Endodermal cell (in vitro differentiated cells): ENCODE measurements around the gene U2AF2. TPM values are rescaled to one million over a fixed set of nuclear protein-coding genes. Genes with fewer than 3 reads are reported as not detected.
A peak's percentile ranks its signal among the peaks of the same experiment; 100 is the strongest.

Source experiments
- DNase-seq: peaks from one replicate; pipeline ENCODE4 v3.0.0-alpha.2; 2017
- H3K27ac ChIP-seq: 2 replicates; pipeline ENCODE4 v1.5.1; 2013; ENCODE audit warnings: mild to moderate bottlenecking, low read depth, low read length, moderate library complexity
- H3K27me3 ChIP-seq: 2 replicates; pipeline ENCODE4 v1.6.1; 2013; ENCODE audit warnings: mild to moderate bottlenecking, low read length, moderate library complexity; ENCODE audit not compliant: insufficient read depth, control insufficient read depth, poor library complexity, severe bottlenecking
- H3K36me3 ChIP-seq: 2 replicates; pipeline ENCODE4 v1.7.0; 2013; ENCODE audit warnings: mild to moderate bottlenecking, low read length, moderate library complexity; ENCODE audit not compliant: control insufficient read depth, insufficient read depth
- H3K4me1 ChIP-seq: one replicate; pipeline ENCODE4 v1.7.0; 2013; ENCODE audit warnings: low read length; ENCODE audit not compliant: control insufficient read depth, insufficient read depth
- H3K4me3 ChIP-seq: 2 replicates; pipeline ENCODE4 v1.5.1; 2013; ENCODE audit warnings: mild to moderate bottlenecking, low read length, moderate library complexity
- H3K9ac ChIP-seq: 2 replicates; pipeline ENCODE4 v1.6.1; 2013; ENCODE audit warnings: mild to moderate bottlenecking, low read length, moderate library complexity; ENCODE audit not compliant: poor library complexity, severe bottlenecking; ENCODE audit errors: extremely low read depth
- H3K9me3 ChIP-seq: 2 replicates; pipeline ENCODE4 v1.6.1; 2013; ENCODE audit warnings: mild to moderate bottlenecking, low read length, moderate library complexity; ENCODE audit not compliant: control insufficient read depth
- H3K27ac Mint-ChIP-seq: 2 replicates; pipeline ENCODE4 v1.8.0; 2020; ENCODE audit warnings: mixed read lengths
- H3K27me3 Mint-ChIP-seq: 2 replicates; pipeline ENCODE4 v1.8.0; 2021; ENCODE audit warnings: mild to moderate bottlenecking, mixed read lengths; ENCODE audit not compliant: insufficient read depth
- H3K36me3 Mint-ChIP-seq: 2 replicates; pipeline ENCODE4 v1.8.0; 2020; ENCODE audit warnings: low read depth, mixed read lengths
- H3K4me1 Mint-ChIP-seq: 2 replicates; pipeline ENCODE4 v1.8.0; 2020; ENCODE audit warnings: mixed read lengths
- H3K4me3 Mint-ChIP-seq: 2 replicates; pipeline ENCODE4 v1.8.0; 2020; ENCODE audit warnings: mild to moderate bottlenecking, moderate library complexity, mixed read lengths
- H3K9me3 Mint-ChIP-seq: 2 replicates; pipeline ENCODE4 v1.8.0; 2020; ENCODE audit warnings: mild to moderate bottlenecking, mixed read lengths
- WGBS, 2 experiments: methylation state at CpG; one replicate each; pipeline versions ENCODE4 v1.1.5 to v1.1.7; 2013; ENCODE audit warnings: missing lambda C conversion rate in 2 of 2, mixed read lengths in 1 of 2; ENCODE audit not compliant: insufficient coverage in 1 of 2, insufficient read length in 1 of 2; 5-methylcytosine and 5-hydroxymethylcytosine counted together
- total RNA-seq, 2 donors: library from RNA; stranded (reverse); fragmentation: NEBNext Ultra II Directional in 1 of 2; extraction: Animal tissue kit (Norgen Biotek cat#: 25700) in 1 of 2; gene quantifications; 2 replicates in 1 of 2; 3 replicates in 1 of 2; pipeline ENCODE4 v1.2.1, GENCODE V29; 2021
- TF ChIP-seq, protein P1 (sequence below): fragments of 200-600 bp; sonication (generic); conservative IDR thresholded peaks from 2 replicates; pipeline ENCODE4 v1.5.0; 2021; ENCODE audit warnings: antibody characterized with exemption, mild to moderate bottlenecking

The U2AF2 gene
- total RNA-seq, 2 donors from 2014 or later: 264 to 293 TPM

DNA sequence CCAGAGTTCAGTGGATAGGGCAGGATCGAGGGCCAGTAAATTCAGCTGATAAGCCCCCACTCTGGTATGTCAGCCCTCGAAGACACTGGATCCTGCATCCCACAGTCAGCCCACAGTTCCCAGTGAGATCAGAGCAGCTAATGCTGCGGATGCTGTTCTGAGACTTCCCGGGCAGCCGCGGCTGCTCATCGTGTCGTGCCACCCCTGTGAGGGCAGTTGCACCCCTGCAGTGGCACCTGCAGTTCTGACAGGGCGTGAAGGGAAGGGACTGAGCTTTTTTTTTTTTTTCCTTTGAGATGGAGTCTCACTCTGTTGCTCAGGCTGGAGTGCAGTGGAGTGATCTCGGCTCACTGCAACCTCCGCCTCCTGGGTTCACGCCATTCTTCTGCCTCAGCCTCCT, 12.7 kb downstream of the U2AF2 start:
- no peak overlapping the region for H3K4me3 ChIP-seq
- peaks cover 81% of the 10 kb centered on the region for H3K36me3 ChIP-seq
- Mint-ChIP-seq H3K4me1 (peaks cover 9% of the 10 kb centered on the region), H3K27me3 (no peaks in the 10 kb centered on the region), H3K4me3 (no peak overlapping the region), H3K9me3 (no peaks in the 10 kb centered on the region), H3K36me3 (peaks cover 82% of the 10 kb centered on the region), H3K27ac (no peak overlapping the region)
- no peak for DNase-seq
- H3K9me3 ChIP-seq: no peaks in the 10 kb centered on the region
- H3K9ac ChIP-seq: no peak overlapping the region
- whole genome bisulfite sequencing, 2 experiments: 88 to 94% methylated on average over 4 to 12 of the region's 12 CpGs
- H3K27me3 ChIP-seq: no peaks in the 10 kb centered on the region
- TF ChIP-seq, protein P1, sequence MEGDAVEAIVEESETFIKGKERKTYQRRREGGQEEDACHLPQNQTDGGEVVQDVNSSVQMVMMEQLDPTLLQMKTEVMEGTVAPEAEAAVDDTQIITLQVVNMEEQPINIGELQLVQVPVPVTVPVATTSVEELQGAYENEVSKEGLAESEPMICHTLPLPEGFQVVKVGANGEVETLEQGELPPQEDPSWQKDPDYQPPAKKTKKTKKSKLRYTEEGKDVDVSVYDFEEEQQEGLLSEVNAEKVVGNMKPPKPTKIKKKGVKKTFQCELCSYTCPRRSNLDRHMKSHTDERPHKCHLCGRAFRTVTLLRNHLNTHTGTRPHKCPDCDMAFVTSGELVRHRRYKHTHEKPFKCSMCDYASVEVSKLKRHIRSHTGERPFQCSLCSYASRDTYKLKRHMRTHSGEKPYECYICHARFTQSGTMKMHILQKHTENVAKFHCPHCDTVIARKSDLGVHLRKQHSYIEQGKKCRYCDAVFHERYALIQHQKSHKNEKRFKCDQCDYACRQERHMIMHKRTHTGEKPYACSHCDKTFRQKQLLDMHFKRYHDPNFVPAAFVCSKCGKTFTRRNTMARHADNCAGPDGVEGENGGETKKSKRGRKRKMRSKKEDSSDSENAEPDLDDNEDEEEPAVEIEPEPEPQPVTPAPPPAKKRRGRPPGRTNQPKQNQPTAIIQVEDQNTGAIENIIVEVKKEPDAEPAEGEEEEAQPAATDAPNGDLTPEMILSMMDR: no peak
- no peak overlapping the region for H3K27ac ChIP-seq
- H3K4me1 ChIP-seq: peaks cover 4% of the 10 kb centered on the region

DNA sequence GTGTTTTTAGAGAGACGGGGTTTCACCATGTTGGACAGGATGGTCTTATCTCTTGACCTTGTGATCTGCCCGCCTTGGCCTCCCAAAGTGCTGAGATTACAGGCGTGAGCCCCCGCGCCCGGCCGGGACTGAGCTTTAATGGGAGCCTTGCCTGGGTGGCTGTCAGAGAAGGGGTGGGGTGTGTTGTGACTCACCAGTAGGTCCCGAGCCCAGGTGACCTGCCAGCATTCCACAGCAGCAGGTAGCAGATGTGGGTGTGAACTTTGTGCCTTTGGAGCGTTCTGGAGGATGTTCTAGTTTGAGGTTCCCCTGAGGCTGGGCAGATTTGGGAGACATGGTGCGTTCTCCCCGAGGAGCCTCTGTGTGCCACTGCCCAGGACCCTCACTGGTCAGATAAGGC, 13.1 kb downstream of the U2AF2 start:
- peak overlapping the region; percentile 79 for H3K27ac Mint-ChIP-seq
- no peak for DNase-seq
- no peaks in the 10 kb centered on the region for H3K27me3 Mint-ChIP-seq
- Histone ChIP-seq H3K9ac (no peak overlapping the region), H3K36me3 (peaks cover 77% of the 10 kb centered on the region), H3K27ac (no peak overlapping the region), H3K27me3 (no peaks in the 10 kb centered on the region), H3K9me3 (no peaks in the 10 kb centered on the region), H3K4me1 (peaks cover 4% of the 10 kb centered on the region), H3K4me3 (no peak overlapping the region)
- 90 to 100% methylated on average over 5 to 11 of the region's 11 CpGs for WGBS, 2 experiments
- TF ChIP-seq, protein P1: no peak
- H3K9me3 Mint-ChIP-seq: no peaks in the 10 kb centered on the region
- H3K4me3 Mint-ChIP-seq: no peak overlapping the region
- peaks cover 78% of the 10 kb centered on the region for H3K36me3 Mint-ChIP-seq
- peaks cover 9% of the 10 kb centered on the region for H3K4me1 Mint-ChIP-seq

DNA sequence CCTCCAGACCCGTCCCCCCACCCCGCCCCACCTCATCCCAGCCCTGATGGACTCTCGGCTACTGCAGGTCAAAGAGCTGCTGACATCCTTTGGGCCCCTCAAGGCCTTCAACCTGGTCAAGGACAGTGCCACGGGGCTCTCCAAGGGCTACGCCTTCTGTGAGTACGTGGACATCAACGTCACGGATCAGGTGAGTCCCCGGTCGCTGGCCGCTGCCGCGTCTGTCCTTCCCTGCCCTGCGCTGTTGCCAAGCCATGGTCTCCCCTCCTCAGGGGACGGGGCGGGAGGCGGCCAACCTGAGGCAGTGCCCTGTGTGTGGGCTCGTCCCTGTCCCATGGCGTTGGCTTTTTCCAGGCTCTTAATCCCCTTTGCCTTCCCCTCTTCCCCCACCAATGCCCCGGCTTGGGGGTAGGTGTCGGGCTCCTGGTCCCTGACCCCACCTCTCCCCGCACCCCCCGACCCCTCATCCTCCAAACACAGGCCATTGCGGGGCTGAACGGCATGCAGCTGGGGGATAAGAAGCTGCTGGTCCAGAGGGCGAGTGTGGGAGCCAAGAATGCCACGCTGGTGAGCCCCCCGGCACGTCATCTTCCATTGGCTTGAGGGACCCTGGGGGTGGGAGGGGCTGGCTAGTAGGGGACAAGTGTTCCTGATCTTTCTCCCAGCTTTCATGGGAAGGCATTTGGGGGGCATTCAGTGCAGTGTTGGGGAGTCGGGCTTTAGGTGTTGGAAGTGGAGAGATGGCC, 13.9 kb downstream of the U2AF2 start:
- no peak for DNase-seq
- H3K4me1 Mint-ChIP-seq: peaks cover 15% of the 10 kb centered on the region
- peaks cover 4% of the 10 kb centered on the region for H3K4me1 ChIP-seq
- H3K36me3 Mint-ChIP-seq: peaks cover 78% of the 10 kb centered on the region
- H3K27me3 Mint-ChIP-seq: no peaks in the 10 kb centered on the region
- H3K9me3 ChIP-seq: no peaks in the 10 kb centered on the region
- H3K27me3 ChIP-seq: no peaks in the 10 kb centered on the region
- WGBS, 2 experiments: 92 to 94% methylated on average over 15 to 30 of the region's 30 CpGs
- H3K9ac ChIP-seq: no peak overlapping the region
- H3K27ac Mint-ChIP-seq: no peak overlapping the region
- H3K9me3 Mint-ChIP-seq: no peaks in the 10 kb centered on the region
- TF ChIP-seq, protein P1: no peak
- no peak overlapping the region for H3K4me3 ChIP-seq
- H3K27ac ChIP-seq: no peak overlapping the region
- H3K36me3 ChIP-seq: peaks cover 75% of the 10 kb centered on the region
- no peak overlapping the region for H3K4me3 Mint-ChIP-seq
